Measurements from ENCODE around the gene EDN1.
"Not testable (repeated sequence)": the region's sequence is repeated elsewhere in the genome, so short reads cannot be mapped to it uniquely, and the experiment has no call there.

Gene EDN1

GRCh38 chr6:12328701-12329100 is 38.5 kb downstream of the EDN1 start:
- H3K27ac ChIP-seq, result no peak overlapping the region
- TF ChIP-seq, protein P1, sequence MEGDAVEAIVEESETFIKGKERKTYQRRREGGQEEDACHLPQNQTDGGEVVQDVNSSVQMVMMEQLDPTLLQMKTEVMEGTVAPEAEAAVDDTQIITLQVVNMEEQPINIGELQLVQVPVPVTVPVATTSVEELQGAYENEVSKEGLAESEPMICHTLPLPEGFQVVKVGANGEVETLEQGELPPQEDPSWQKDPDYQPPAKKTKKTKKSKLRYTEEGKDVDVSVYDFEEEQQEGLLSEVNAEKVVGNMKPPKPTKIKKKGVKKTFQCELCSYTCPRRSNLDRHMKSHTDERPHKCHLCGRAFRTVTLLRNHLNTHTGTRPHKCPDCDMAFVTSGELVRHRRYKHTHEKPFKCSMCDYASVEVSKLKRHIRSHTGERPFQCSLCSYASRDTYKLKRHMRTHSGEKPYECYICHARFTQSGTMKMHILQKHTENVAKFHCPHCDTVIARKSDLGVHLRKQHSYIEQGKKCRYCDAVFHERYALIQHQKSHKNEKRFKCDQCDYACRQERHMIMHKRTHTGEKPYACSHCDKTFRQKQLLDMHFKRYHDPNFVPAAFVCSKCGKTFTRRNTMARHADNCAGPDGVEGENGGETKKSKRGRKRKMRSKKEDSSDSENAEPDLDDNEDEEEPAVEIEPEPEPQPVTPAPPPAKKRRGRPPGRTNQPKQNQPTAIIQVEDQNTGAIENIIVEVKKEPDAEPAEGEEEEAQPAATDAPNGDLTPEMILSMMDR (conservative IDR thresholded peaks at IDR 0.05), result no peak

GRCh38 chr6:12331474-12331873 is 41.3 kb downstream of the EDN1 start:
- TF ChIP-seq, protein P1 (conservative IDR thresholded peaks at IDR 0.05), result no peak
- H3K27ac ChIP-seq, result no peak overlapping the region

DNA sequence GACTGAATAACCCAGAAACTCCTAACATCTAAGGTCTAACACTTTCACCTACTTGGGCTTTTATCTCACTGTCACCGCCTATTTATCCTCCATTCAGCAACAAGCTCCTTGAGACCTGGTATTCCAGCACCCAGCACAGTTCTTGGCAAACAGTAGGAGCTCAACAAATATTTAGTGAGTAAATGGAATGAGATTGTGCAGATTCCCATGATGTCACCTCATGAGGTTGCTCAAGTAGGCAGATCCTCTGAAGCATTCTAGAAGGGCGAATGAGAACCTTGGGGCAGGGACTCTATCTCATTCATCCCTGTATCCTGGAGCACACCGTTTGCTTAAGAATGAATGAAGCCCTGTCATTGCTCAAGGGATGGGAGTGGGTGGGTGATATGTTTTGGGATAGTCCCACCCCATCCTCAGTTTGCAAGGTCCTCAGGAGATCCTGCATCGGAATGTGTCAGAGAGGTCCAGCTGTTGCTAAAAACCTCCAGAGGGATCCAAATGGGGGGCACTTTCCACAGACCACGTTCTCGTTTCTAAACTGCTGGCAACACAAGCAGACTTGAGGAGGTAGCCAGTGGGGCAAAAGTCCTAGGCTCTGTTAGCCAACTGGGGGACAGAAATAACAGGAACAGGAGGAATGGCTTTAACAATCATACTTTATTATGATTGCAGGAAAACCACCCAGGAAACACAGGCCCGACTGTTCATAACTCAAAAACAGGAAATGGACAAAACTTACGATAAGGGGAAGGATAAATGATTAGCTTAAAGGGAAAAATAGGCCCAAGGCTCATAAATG is 42.0 kb downstream of the EDN1 start:
- TF ChIP-seq, protein P1 (conservative IDR thresholded peaks at IDR 0.05), result no peak
- H3K27ac ChIP-seq, result no peak overlapping the region

- H3K27ac ChIP-seq, result not testable (repeated sequence)
Measured at GRCh38 chr6:12332750-12333079, 42.6 kb downstream of the EDN1 start.

DNA sequence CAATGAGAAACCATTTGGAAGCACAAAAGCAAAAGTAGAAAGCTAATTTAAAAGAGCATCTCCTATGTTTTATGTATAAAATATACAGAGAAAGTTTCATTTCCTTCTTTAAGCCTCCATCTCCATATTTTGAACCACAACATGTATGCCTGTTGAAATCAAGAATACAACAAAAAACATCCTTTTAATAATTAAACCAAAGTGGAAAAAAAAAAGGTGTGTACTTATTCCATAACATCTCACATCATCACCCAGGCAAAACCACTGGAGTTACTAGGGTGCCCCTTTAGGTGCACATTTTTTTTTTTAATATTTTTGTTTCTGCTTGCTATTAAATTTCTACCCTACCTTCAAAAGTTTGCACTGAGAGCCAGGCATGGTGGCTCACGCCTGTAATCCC is 43.0 kb downstream of the EDN1 start:
- no peak overlapping the region for H3K27ac ChIP-seq
- TF ChIP-seq, protein P1 (conservative IDR thresholded peaks at IDR 0.05), result no peak

- no peak overlapping the region for H3K27ac ChIP-seq
- TF ChIP-seq, protein P1 (conservative IDR thresholded peaks at IDR 0.05), result no peak
Measured at GRCh38 chr6:12334526-12335130, 44.5 kb downstream of the EDN1 start.

- TF ChIP-seq, protein P1 (conservative IDR thresholded peaks at IDR 0.05), result no peak
Measured at GRCh38 chr6:12335131-12335527, 45.0 kb downstream of the EDN1 start.

DNA sequence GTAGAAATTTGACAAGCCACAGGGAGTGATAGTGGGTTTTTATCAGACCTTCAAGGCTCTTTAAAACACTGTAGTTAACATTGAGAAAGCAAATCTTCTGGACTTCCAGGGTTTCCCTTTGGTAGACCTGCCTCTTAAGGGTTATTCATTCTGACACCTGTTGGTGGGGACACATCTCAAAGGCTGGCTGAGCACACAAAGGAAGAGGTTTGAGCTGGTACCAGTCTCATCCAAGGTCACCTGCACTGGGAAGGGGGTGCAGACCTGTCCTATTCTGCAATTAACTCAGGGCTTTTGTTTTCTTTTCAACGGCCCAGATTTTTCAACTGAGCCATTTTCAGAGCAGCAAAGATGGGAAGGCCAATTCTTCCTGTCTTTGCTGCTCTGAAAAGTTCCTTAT is 45.6 kb downstream of the EDN1 start:
- TF ChIP-seq, protein P1 (conservative IDR thresholded peaks at IDR 0.05), result no peak

More at GRCh38 chr6:12335131-12335527, 45.0 kb downstream of the EDN1 start:
- H3K27ac ChIP-seq, result no peak overlapping the region

More for the DNA sequence above, 45.6 kb downstream of the EDN1 start:
- H3K27ac ChIP-seq, result no peak overlapping the region

Data from VCaP (cell line).